Stimulated activated naive CD8-positive, alpha-beta T cell treated with anti-CD3 and anti-CD28 coated beads, Interleukin-15, amount 100 ng/mL, for 72 hours (primary cell): Measurements from ENCODE around the gene IGSF6.
A peak's percentile ranks its signal among the peaks of the same experiment; 100 is the strongest.
"Not testable (repeated sequence)": the region's sequence is repeated elsewhere in the genome, so short reads cannot be mapped to it uniquely, and the experiment has no call there.

Experiments
- ATAC-seq: fragments of 150-1000 bp; cut with Tn5 transposase; 2 replicates; pipeline ENCODE4 v1.10.0; 2021; ENCODE audit warnings: mild to moderate bottlenecking, moderate library complexity
- DNase-seq, 2 donors: peaks; one replicate each; pipeline ENCODE4 v3.0.0; 2021 to 2022
- H3K27ac Mint-ChIP-seq, 2 donors: one replicate each; pipeline ENCODE4 v1.8.0; 2022; ENCODE audit warnings: mild to moderate bottlenecking in 2 of 2, mixed read lengths in 2 of 2, moderate library complexity in 2 of 2
- H3K27me3 Mint-ChIP-seq: one replicate; pipeline ENCODE4 v1.8.0; 2022; ENCODE audit warnings: mixed read lengths
- H3K4me1 Mint-ChIP-seq: one replicate; pipeline ENCODE4 v1.8.0; 2022; ENCODE audit warnings: mild to moderate bottlenecking, mixed read lengths
- H3K4me3 Mint-ChIP-seq, 2 donors: one replicate each; pipeline ENCODE4 v1.8.0; 2022; ENCODE audit warnings: mild to moderate bottlenecking in 2 of 2, mixed read lengths in 2 of 2, moderate library complexity in 1 of 2
- H3K9me3 Mint-ChIP-seq, 2 donors: one replicate each; pipeline ENCODE4 v1.8.0; 2022; ENCODE audit warnings: mixed read lengths in 2 of 2

Gene IGSF6, protein sequence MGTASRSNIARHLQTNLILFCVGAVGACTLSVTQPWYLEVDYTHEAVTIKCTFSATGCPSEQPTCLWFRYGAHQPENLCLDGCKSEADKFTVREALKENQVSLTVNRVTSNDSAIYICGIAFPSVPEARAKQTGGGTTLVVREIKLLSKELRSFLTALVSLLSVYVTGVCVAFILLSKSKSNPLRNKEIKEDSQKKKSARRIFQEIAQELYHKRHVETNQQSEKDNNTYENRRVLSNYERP

DNA sequence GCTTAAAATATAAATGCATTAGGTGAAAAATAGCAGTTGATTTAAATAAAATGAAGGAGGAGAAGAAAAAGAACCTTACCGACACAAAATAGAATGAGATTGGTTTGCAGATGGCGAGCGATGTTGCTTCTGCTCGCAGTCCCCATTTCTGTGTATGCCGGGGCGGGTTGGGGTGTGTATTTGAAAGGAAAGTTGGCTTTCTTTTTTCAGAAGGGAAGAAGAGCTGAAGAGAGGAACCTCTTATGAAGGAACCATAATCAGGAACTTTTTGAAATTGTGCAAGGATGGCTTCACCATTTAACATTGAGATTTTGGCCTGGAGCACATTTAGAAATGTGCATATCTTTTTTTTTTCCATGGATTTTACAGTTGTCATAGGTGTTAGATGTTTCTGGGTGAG lies at the start of gene IGSF6:
TSS of gene IGSF6 (minus strand) at position 156 of the 400 bp plus-strand sequence. CDS start at position 146, 10 bp downstream.
- Mint-ChIP-seq H3K4me3 (no peak within 1 kb of the TSS), H3K9me3 (no peaks in the 10 kb centered on the region), H3K27ac (peak within 1 kb of the TSS in 1 of 2 donors; percentile 48), H3K27me3 (no peaks in the 10 kb centered on the region), H3K4me1 (peaks cover 69% of the 10 kb centered on the region)
- DNase-seq = no peak
- ATAC-seq = no peak

DNA sequence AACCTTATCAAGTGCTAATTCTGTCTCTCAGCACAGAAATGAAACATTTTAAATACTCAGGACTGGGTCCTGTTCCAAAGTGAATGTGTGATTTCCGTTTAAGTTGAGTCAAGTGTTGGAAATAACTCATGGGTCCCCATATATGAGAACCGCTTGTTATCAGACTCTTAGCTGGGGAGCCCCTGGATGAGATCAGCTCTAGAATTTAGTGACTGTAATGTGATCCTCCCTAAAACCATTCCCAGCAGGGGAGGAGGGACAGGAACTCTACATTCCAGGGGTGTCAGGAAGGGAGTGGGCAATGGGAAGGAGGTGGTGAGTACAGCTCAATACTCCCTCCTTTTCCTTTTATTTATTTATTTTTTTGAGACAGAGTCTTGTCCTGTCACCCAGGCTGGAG lies 48.9 kb upstream of the IGSF6 start:
- DNase-seq (no peak), ATAC-seq (no peak)
- Mint-ChIP-seq H3K9me3 (no peaks in the 10 kb centered on the region), H3K4me1 (no peaks in the 10 kb centered on the region), H3K27ac (no peak overlapping the region), H3K4me3 (no peak overlapping the region), H3K27me3 (no peaks in the 10 kb centered on the region)

DNA sequence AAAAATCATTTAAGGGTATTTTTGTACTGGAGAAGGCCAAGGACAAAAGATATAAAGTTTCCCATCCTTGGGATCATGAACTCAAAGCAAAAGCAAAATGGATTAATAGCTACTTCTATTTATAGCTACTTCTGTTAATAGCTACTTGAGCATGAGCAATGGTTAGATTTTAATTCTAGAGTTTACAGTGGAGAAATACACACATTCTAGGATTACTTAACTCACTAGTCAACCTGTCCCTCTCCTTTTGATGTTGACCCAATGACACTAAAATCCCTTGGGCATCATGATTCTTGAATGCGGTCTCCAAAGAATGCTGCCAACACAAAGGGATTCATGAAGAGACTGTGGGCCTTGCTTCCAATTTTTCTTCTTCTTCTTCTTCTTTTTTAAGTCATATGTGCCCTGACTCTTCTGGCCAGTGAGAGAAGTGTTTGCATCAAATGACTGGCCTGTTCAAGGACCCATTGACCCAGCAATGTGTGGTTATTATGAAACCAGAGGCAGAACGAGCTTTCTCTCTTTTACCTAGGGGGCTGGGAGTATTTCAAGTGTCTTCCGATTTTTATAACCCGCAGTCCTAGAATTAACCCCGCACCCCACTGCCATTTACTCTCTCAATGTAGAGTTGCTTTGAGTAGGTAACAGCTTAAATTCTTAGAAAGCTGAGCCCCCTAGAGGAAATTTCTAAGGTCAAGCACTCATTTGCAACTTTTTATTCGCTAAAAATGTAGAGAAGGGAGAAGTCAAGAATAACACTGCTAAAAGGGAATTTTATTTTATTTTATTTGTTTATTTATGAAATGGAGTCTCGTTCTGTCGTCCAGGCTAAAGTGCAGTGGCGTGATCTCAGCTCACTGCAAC lies 46.0 kb upstream of the IGSF6 start:
- Mint-ChIP-seq H3K4me3 (no peak overlapping the region), H3K27me3 (no peaks in the 10 kb centered on the region), H3K4me1 (no peaks in the 10 kb centered on the region), H3K27ac (no peak overlapping the region), H3K9me3 (no peaks in the 10 kb centered on the region)
- ATAC-seq = no peak
- no peak for DNase-seq

DNA sequence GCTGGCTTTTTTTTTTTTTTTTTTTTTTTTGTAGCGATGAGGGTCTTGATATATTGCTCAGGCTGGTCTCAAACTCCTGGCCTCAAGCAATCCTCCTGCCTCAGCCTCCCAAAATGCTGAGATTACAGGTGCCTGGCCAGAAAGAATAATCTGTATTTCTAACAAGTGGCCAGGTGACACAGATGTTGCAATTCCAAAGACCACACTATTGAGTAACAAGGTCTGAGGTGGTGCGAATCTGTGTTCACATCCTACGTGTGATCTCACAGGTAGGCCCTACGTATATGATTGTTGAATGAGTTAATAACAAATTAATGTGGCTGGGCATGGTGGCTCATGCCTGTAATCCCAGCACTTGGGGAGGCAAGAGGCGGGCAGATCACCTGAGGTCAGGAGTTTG lies 44.6 kb upstream of the IGSF6 start:
- H3K27me3 Mint-ChIP-seq = no peaks in the 10 kb centered on the region
- H3K27ac Mint-ChIP-seq = no peak overlapping the region
- no peak overlapping the region for H3K4me3 Mint-ChIP-seq
- no peaks in the 10 kb centered on the region for H3K4me1 Mint-ChIP-seq
- ATAC-seq (no peak), DNase-seq (no peak)
- no peaks in the 10 kb centered on the region for H3K9me3 Mint-ChIP-seq

DNA sequence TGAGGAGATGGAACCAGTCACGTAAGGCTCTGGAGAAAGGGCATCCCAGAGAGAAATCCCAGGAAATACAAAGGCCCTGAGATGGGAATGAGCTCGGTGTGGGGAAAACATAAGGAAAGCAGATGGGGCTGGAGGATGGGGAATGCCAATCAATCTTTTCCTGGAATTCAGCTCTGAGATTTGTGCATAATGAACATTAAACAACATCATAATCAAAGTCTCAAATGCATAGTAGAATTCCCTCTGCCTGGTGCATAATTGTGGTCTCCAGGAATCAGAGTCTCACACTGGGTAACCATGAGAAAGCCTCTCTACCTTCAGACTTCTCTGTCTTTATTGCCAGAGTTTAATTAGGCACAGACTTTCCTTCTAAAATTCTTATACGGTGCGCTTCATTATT lies 42.2 kb upstream of the IGSF6 start:
- Mint-ChIP-seq H3K27ac (no peak overlapping the region), H3K9me3 (no peaks in the 10 kb centered on the region), H3K27me3 (no peaks in the 10 kb centered on the region), H3K4me1 (no peaks in the 10 kb centered on the region), H3K4me3 (no peak overlapping the region)
- ATAC-seq (no peak), DNase-seq (no peak)

DNA sequence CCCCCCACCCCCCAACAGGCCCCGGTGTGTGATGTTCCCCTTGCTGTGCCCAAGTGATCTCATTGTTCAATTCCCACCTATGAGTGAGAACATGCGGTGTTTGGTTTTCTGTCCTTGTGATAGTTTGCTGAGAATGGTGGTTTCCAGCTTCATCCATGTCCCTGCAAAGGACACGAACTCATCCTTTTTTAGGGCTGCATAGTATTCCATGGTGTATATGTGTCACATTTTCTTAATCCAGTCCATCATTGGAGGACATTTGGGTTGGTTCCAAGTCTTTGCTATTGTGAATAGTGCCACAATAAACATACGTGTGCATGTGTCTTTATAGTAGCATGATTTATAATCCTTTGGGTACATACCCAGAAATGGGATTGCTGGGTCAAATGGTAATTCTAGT lies 38.6 kb upstream of the IGSF6 start:
- H3K27ac Mint-ChIP-seq, H3K27me3 Mint-ChIP-seq, DNase-seq, H3K4me1 Mint-ChIP-seq, H3K4me3 Mint-ChIP-seq, ATAC-seq, H3K9me3 Mint-ChIP-seq: not testable (repeated sequence)

DNA sequence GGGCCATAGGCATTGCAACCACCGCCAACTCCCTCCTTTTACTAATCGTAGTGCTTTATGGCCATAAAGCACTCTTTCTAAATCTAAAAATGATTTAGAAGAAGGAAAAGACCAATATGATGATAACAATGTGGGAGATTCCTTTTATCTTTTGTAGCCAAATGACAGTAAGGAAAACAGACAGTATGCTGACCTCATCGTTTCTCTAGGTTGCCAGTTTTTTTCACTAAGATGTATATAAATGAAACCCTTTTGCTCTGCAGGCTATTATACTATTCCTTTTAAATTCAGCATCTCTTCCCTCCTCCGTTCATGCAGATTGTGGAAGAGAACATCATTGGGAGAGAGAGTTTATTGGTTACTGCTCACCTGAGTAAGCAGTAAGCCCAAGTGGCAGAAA lies 36.7 kb upstream of the IGSF6 start:
- Mint-ChIP-seq H3K4me3 (no peak overlapping the region), H3K9me3 (no peaks in the 10 kb centered on the region), H3K27ac (no peak overlapping the region), H3K27me3 (no peaks in the 10 kb centered on the region), H3K4me1 (no peaks in the 10 kb centered on the region)
- ATAC-seq (no peak), DNase-seq (no peak)

DNA sequence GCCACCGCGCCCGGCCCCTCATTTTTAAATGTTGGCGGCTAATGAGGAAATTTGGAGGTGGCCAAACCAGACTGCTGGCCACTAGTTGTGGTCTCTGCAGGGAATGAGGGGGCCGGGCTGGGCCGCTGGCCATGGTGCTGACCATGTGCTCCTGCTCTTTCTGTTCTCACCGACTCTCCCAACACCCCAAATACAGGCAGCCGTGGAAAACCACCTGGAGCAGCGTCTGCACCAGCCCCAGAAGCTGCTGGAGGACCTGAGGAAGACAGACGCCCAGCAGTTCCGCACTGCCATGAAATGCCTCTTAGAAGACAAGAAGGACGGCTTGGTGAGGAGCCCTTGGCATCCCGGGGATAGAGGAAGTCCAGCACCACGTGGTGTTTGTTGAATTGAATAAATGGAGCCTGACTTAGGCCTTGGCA lies 32.6 kb upstream of the IGSF6 start:
- no peak overlapping the region for H3K27ac Mint-ChIP-seq

DNA sequence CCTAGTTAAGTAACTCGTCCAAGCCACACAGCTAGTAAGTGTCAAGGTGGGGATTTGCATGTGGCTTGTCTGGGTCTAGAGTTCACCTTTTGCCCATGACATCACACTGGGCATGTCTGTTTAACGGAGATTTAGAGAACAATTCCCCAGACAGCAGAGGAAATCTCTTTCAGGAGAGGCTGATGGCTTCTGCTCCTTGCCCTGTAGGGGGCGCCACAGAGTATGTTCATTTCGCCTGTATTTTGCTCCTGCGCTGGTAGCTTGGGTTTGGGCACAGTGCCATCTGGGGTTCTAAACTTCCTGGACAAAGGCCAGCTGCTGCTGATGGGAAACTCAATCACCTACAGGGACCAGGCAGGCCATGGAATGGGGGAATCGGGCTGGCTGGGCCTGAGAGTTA lies 31.8 kb upstream of the IGSF6 start:
- Mint-ChIP-seq H3K27me3 (peaks cover 13% of the 10 kb centered on the region), H3K27ac (no peak overlapping the region), H3K4me1 (no peaks in the 10 kb centered on the region), H3K4me3 (no peak overlapping the region), H3K9me3 (no peaks in the 10 kb centered on the region)
- ATAC-seq (no peak), DNase-seq (peak; percentile 3 to 32)

More for the DNA sequence above, 32.6 kb upstream of the IGSF6 start:
- DNase-seq (no peak), ATAC-seq (no peak)
- no peaks in the 10 kb centered on the region for H3K4me1 Mint-ChIP-seq
- H3K9me3 Mint-ChIP-seq = no peaks in the 10 kb centered on the region
- H3K4me3 Mint-ChIP-seq = no peak overlapping the region
- peaks cover 13% of the 10 kb centered on the region for H3K27me3 Mint-ChIP-seq

DNA sequence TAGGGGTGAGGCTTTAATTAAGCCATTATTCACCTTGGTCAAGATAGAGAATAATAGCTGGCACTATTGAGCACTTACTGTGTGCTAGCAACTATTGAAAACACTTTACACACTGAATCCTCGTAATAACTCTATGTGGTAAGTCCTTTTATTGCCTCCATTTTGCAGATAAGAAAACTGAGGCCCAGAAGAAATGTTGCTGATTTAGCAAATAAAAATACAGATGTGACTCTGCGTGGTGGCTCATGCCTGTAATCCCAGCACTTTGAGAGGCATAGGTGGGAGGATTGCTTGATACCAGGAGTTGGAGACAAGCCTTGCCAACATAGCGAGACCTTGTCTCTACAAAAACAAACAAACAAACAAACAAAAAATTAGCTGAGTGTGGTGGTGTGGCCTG lies 30.8 kb upstream of the IGSF6 start:
- H3K27me3 Mint-ChIP-seq = peaks cover 13% of the 10 kb centered on the region
- H3K27ac Mint-ChIP-seq = no peak overlapping the region
- DNase-seq (no peak), ATAC-seq (no peak)
- H3K4me1 Mint-ChIP-seq = no peaks in the 10 kb centered on the region
- no peaks in the 10 kb centered on the region for H3K9me3 Mint-ChIP-seq
- no peak overlapping the region for H3K4me3 Mint-ChIP-seq

DNA sequence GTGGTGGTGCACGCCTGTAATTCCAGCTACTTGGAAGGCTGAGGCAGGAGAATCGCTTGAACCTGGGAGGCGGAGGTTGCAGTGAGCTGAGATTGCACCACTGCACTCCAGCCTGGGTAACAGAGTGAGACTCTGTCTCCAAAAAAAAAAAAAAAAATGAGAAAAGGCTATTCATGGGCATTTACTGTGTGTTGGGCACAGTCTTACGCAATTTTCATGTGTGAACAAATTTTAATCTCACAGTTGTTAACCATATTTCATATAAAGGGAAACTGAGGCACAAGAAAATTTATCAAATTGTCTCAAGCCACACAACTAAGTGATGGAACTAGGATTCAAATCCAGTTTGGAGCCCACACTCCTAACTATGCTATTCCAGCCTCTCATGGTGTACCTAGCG lies 28.3 kb upstream of the IGSF6 start:
- not testable (repeated sequence) for ATAC-seq, DNase-seq, H3K4me3 Mint-ChIP-seq, H3K4me1 Mint-ChIP-seq, H3K27ac Mint-ChIP-seq, H3K9me3 Mint-ChIP-seq
- H3K27me3 Mint-ChIP-seq = peaks cover 13% of the 10 kb centered on the region

DNA sequence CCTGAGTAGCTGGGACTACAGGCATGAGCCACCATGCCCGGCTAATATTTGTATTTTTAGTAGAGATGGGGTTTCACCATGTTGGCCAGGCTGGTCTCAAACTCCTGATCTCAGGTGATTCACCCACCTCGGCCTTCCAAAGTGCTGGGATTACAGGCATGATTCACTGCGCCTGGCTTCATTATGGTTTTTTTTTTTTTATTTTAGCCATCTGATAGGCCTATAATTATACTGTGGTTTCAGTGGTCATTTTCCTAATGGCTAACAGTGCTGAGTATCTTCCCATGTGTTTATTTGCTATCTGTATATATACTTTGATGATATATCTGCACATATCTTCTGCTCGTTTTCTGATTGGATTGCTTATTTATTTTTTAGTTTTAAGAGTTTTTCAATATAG lies 22.0 kb upstream of the IGSF6 start:
- not testable (repeated sequence) for ATAC-seq, H3K27ac Mint-ChIP-seq, DNase-seq, H3K4me1 Mint-ChIP-seq, H3K4me3 Mint-ChIP-seq, H3K9me3 Mint-ChIP-seq, H3K27me3 Mint-ChIP-seq

DNA sequence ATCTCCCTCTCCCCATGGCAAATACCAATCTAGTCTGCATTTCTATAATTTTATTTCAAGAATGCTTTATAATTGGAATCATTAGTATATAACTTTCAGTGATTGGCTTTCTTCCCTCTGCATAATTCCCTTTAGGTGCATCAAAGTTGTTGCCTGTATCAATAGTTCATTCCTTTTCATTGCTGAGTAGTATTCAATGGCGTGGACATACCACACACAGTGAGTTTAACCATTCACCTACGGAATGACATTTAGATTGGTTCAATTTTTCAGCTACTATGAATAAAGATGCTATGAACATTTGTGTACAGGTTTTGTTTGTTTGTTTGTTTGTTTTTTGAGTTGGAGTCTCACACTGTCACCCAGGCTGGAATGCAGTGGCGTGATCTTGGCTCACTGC lies 21.1 kb upstream of the IGSF6 start:
- no peaks in the 10 kb centered on the region for H3K27me3 Mint-ChIP-seq
- H3K4me3 Mint-ChIP-seq = no peak overlapping the region
- H3K9me3 Mint-ChIP-seq = no peaks in the 10 kb centered on the region
- no peak for DNase-seq
- H3K4me1 Mint-ChIP-seq = no peaks in the 10 kb centered on the region
- no peak for ATAC-seq
- H3K27ac Mint-ChIP-seq = no peak overlapping the region

DNA sequence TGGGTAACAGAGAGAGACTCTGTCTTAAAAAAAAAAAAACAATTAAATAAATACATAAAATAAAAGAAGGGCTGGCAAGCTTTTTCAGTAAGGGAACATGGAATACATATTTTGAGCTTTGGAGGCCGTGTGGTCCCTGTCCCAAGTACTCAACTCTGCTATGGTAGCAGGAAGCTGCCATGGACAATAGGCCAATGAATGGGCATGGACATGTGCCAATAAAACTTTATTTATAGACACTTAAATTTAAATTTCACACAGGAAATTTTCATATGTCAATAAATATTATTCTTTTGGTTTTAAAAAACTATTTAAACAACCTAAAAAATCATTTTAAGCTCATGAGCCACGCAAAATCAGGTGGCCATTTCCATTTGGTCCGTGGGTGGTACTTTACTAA lies 15.2 kb upstream of the IGSF6 start:
- ATAC-seq (no peak), DNase-seq (no peak)
- Mint-ChIP-seq H3K4me3 (no peak overlapping the region), H3K4me1 (peaks cover 8% of the 10 kb centered on the region), H3K9me3 (no peaks in the 10 kb centered on the region), H3K27me3 (peaks cover 8% of the 10 kb centered on the region), H3K27ac (no peak overlapping the region)

DNA sequence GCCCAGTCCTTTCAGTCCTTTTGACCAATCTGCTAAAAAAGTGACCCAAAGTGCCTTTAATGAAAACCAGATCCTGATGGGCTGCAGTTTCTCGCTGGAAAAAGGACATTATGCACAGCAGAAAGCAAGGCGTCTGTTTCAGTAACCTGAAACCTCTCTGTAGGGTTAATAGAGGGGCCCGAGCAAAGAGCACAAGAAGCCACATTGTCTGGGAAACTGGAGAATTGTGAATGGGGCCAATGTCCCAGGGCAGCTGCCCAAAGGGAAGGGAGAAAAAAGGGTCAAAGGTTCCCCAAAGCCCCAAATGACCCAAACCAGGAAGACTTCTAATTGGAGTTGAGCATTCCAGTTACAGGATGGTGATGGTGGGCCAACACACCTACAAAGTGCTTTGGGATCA lies 14.4 kb upstream of the IGSF6 start:
- no peak overlapping the region for H3K27ac Mint-ChIP-seq
- ATAC-seq (no peak), DNase-seq (no peak)
- peaks cover 8% of the 10 kb centered on the region for H3K27me3 Mint-ChIP-seq
- peaks cover 8% of the 10 kb centered on the region for H3K4me1 Mint-ChIP-seq
- H3K4me3 Mint-ChIP-seq = no peak overlapping the region
- H3K9me3 Mint-ChIP-seq = no peaks in the 10 kb centered on the region

DNA sequence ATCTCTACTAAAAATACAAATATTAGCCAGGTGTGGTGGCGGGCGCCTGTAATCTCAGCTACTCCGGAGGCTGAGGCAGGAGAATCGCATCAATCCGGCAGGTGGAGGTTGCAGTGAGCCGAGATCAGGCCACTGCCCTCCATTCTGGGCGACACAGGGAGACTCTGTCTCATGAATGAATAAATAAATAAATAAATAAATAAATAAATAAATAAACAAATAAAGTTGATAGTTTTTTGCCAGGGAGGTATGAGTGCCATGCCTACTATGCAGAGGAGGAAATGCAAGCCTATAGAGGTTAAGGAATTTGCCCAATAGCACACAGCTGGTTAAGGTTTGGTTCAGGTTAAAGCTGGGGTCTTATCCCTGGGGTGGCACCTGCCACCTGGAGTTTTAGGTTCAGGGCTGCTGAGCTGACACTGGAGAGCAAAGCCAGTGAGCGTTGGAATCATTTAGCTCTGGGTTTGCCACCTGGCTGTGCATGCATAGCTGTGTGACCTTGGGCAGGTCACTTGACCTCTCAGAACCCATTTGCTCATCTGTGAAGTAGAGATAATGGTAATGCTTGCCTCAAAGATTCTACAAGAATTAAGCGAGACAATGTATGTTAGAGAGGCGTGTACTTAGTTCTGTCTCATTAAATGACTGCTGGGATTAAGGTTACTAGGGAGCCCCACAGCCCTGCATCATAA lies 12.5 kb upstream of the IGSF6 start:
- Mint-ChIP-seq H3K4me1 (peaks cover 22% of the 10 kb centered on the region), H3K27ac (no peak overlapping the region), H3K4me3 (no peak overlapping the region), H3K9me3 (no peaks in the 10 kb centered on the region), H3K27me3 (peaks cover 8% of the 10 kb centered on the region)
- DNase-seq (no peak), ATAC-seq (no peak)
